GM19372 (cell line): ENCODE results near the gene CXCL8.
A peak's percentile ranks its signal among the peaks of the same experiment; 100 is the strongest.

ENCODE experiments used
- ATAC-seq: cut with Tn5 transposase; IDR thresholded peaks from one replicate; pipeline ENCODE4 v1.9.1; 2021; ENCODE audit warnings: mild to moderate bottlenecking, low read depth, moderate library complexity; ENCODE audit not compliant: unreplicated experiment

CXCL8 gene

DNA sequence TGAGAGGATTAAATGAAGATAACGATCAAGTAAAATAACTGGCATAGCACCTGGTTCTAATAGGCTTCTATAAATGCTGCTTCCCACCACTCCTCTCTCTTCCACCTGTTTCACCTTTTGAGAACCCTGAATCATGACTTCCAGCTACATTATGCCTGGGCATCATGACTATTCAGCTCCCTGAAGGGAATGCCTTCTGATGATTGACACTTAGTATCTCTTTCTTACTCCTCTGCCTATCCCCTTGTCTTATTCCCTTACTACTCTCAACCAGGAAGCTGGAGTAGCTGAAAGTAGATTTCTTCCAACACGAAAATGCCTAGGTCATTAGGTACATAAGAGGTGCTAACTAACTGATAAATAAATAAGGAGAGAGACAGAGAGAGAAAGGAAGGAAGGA, 24.7 kb upstream of the CXCL8 start:
- no peak for ATAC-seq

GRCh38 chr4:73718375-73719373, 21.7 kb upstream of the CXCL8 start:
- ATAC-seq: peak; percentile 65

DNA sequence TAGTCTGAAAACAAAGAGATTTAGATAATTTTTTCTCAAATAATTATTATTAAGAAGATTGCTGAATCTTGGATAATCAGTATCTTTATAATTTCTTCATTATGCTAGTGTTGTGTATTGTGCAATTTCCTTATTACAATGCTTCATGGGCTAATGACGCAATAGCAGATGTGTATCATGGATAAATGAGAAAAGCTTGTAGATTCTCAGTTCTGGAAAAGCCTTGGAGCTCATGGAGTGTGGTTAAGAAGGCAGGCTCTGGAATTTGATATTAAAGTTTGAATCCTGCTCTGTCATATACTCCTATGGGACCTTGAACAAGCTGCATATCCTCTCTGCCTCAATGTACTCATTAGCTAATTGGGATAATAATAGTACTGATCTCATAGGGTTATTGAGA, 18.9 kb upstream of the CXCL8 start:
- ATAC-seq: no peak

DNA sequence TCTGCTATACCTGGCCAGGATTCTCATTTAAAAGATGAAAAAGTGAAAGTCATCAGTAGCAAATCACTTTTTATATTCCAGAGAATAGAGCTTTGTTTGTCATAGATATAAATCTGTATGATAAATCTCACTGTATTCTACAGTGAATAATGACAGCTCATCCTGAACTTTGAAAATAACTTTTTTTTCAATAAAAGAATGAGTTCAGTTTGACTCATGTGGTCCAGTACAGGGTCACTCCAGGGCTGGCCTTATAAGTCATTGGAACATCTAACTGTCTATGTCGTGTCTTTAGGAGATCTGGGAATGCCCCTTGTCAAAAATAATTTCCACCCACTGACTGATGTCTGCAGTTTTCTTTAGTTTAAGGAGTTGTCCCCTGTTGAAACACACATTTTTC, 18.5 kb upstream of the CXCL8 start:
- no peak for ATAC-seq

DNA sequence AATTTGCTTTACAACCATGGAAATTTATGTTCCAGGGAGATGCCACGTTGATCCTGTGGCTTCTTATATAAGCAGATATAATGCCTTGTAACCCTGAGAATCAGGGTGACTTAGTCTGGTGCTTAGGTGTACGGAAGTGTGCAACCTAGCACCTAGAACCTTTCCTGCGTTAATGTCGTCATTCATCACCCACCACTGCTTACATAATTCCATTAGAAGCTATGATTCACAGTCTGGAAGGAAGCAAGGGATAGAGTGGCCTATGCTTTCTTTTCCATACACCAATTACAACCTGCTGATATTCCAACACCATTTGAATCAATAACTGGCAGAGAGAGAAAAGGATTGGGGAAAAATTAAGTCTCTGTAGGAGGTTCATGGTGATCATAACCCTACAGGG, 17.3 kb upstream of the CXCL8 start:
- ATAC-seq: no peak

DNA sequence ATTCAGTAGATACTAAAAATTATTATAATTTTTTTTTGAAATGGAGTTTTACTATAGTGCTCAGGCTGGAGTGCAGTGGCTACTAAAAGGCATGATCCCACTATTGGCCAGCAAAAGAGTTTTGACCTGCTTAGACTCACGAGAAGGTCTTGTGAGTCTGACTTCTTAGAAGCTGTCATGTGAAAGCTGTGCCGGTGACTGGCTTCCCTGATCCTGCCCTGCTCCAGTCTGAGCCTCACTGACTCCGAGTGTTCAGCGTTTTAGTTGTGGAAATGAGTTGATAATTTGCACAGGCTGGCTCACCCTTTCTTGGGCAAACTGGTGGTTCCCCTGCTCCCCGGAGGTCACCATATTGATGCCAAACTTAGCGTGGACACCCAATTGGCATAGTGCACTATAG, 16.4 kb upstream of the CXCL8 start:
- ATAC-seq: no peak

- ATAC-seq: no peak
These were observed 14.9 kb upstream of the CXCL8 start for GRCh38 chr4:73725510-73725909.

DNA sequence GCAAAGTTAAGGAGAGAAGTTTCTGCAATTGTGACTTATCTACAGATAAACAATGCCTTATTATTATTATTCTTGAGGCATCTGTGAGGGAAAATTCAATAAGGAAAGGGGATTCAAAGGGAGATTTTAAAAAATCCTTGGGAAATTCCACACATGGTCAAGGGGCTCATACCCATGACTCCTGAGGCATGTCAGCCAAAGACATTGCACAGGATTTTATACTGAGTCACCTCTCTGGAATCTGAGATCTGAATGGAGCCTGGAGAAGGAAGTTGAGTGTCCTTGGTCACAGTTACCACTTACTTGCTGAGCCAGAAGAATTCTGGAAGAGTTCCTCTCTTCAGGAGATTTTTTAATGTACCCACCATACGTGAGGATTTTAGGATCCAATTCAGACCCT, 14.4 kb upstream of the CXCL8 start:
- no peak for ATAC-seq

- ATAC-seq: peak; percentile 43
These were observed 12.7 kb upstream of the CXCL8 start for GRCh38 chr4:73727685-73728084.

DNA sequence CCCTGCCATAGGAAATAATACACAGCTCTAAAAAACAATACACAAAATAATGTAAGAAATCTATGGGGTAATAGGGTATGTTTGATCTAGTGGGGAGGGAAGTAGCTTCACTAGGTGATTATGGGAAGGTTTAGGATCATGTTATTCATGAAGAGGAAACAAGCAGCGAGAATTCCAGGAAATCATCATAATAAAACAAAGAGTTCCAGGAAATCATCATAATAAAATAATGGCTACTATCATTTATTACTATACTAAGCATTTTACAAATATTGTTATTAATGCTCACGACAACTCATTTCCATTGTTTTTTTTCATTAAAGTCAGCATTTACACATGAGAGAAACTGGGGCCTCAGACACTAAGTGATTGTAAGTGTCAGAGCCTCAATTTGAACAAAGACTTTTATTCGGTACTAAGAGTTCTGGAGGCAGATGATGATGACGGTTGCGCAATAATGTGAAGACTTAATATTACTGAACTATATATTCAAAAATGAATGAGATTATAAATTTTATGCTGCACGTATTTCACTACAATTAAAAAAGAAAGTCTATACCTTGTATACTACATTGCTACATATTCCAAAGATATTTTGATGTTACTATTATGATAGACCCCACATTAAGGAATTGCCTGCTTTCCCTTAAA, 12.2 kb upstream of the CXCL8 start:
- no peak for ATAC-seq

DNA sequence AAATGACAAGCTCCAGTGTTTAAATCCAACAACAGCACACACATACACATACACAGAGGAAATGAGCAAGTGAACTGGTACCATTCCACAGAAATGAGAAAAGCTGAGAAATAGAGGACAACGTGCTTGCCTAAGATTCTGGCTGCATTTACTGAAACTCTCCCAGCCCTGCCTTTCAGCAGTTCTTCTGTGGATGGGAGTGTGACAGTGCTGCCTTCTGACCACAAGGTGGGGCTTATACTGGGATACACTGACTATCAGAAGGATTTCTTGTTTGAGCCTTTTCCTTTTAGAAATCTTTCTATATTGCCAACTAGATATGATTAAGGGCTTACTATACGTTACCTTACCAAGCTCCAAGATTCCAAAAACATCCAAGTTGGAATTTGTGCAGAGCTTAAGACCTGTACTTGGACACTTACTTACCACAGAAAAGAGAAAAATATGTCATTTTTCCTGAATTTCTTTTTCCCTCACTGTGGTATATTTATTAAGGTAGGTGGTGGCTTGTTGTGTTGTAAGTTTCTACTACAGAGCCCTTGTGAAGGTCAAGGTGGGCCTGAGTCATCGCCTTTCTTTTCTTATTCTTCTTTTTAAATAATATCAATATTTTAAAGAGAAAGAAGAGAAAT, 10.7 kb upstream of the CXCL8 start:
- peak; percentile 55 for ATAC-seq

DNA sequence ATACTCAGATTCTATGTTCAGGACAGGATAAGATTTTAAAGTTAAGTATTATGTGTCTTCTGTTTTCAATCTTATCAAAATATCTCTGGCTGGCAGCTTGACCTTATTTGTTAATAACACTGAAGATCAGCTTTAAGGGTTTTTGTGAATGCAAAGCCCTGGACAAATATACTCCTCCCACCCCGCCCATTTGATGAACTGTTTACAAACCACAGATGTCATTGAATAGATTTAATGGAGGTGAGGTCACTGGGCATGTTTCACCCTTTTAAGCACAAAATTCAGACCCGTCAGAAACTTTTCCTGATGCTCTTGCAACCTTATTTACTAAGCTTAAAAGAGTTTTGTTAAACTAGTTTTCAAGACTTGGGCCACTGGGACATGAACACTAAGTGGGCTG, 10.1 kb upstream of the CXCL8 start:
- no peak for ATAC-seq

DNA sequence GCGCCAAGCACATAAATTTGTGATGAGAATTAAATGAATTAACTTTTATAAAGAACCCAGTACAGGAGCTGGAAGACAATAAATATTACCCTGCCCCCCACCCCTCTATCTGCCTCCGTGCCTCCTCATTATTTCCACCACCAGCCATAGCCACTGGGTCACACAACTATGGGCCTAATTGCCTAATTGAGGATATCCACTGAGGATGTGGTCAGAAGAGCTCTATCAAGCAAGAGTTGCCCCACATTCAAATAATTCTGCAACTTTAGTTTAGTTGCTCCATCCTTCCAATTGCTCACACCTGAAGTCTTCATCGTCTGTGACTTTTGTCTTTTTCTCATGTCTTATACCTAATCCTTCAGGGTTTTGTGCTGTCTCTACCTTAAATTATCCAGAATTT, 9.5 kb upstream of the CXCL8 start:
- ATAC-seq: no peak

GRCh38 chr4:73731968-73732610, 8.3 kb upstream of the CXCL8 start:
- ATAC-seq: no peak

- no peak for ATAC-seq
These were observed 7.5 kb upstream of the CXCL8 start for GRCh38 chr4:73732759-73733431.

DNA sequence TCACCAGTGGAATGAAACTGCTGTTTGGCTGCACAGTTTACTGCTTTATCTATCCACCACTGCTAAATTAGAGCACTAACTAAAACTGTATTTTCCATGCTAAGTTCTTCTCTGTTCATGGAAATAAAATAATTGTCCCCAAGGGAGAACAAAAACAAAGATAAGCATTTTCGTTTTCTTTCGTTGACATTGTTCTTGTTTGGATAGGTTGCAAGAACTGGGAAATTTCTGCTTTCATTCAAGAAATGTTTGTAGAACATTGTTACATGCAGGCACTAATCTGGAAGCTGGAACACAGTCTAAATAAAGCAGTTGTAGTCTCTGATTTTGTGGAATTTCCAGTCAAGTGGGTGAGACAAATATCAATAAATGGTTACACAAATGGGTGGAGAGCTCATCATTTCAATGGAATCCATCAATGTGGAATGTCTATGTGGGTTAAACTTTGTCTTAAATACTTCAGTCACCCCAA, 5.8 kb upstream of the CXCL8 start:
- no peak for ATAC-seq

GRCh38 chr4:73735231-73735630, 5.1 kb upstream of the CXCL8 start:
- peak; percentile 80 for ATAC-seq

GRCh38 chr4:73741031-73741749, 821 bp downstream of the CXCL8 start:
- no peak for ATAC-seq

GRCh38 chr4:73741750-73742489, 1.6 kb downstream of the CXCL8 start:
- no peak for ATAC-seq
